A673 (cell line): ENCODE measurements around the gene TNKS1BP1.

Experiments used
- EZH2 ChIP-seq: fragments of 200-600 bp; sonication (generic); IDR thresholded peaks from 2 replicates; pipeline ENCODE4 v1.6.1; 2017; ENCODE audit warnings: borderline replicate concordance, low read depth, mild to moderate bottlenecking, mixed read lengths, antibody characterized with exemption, low read length; ENCODE audit not compliant: poor library complexity, severe bottlenecking
- TF ChIP-seq, protein P1 (sequence below): fragments of 300-800, 200-600 bp; sonication (generic); conservative IDR thresholded peaks from 2 replicates; pipeline ENCODE4 v1.5.1; 2017; ENCODE audit warnings: low read depth, mild to moderate bottlenecking, antibody characterized with exemption, low read length, moderate library complexity, mixed read lengths

DNA sequence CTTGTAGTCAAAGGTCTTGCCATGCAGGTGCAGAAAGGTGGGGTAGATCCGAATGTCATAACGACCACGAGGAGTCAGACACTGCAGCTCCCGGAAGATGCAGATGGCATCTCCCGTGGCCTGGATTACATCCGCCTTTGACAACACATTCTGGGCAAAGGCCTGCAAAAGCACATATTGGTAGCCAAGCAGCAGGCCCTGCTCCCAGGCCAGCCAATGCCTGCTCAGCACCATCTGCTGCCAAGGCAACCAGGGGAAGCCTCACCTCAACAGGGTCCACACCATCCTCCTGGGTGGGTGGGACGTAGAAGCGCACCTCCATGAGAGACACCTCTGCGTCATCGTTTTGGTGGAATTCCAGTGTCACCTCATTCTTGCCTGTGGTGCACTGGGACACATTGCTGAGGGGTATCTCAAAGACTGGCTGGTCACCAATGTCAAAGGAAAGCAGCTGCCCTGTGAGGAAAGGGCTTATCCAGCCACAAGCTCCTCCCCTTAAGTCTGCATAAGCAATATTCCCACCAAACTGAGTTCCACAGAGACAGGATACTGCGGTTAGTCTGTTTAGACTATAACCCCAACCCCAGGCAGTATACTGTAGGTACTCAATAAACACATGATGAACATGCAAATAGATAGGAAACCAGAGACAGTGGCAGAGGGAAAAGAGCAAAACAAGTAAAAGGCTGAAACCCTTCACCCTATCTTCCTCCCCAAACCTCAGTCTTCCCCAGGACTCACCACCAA, 8.1 kb upstream of the TNKS1BP1 start:
- TF ChIP-seq, protein P1, sequence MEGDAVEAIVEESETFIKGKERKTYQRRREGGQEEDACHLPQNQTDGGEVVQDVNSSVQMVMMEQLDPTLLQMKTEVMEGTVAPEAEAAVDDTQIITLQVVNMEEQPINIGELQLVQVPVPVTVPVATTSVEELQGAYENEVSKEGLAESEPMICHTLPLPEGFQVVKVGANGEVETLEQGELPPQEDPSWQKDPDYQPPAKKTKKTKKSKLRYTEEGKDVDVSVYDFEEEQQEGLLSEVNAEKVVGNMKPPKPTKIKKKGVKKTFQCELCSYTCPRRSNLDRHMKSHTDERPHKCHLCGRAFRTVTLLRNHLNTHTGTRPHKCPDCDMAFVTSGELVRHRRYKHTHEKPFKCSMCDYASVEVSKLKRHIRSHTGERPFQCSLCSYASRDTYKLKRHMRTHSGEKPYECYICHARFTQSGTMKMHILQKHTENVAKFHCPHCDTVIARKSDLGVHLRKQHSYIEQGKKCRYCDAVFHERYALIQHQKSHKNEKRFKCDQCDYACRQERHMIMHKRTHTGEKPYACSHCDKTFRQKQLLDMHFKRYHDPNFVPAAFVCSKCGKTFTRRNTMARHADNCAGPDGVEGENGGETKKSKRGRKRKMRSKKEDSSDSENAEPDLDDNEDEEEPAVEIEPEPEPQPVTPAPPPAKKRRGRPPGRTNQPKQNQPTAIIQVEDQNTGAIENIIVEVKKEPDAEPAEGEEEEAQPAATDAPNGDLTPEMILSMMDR = no peak
- no peak for TF ChIP-seq EZH2
